Measurements from ENCODE around the gene DLK2. TPM values are rescaled to one million over a fixed set of nuclear protein-coding genes. Genes with fewer than 3 reads are reported as not detected.

Gene DLK2
- total RNA-seq, 1 experiment from 2014 or later: 0.75 TPM

DNA sequence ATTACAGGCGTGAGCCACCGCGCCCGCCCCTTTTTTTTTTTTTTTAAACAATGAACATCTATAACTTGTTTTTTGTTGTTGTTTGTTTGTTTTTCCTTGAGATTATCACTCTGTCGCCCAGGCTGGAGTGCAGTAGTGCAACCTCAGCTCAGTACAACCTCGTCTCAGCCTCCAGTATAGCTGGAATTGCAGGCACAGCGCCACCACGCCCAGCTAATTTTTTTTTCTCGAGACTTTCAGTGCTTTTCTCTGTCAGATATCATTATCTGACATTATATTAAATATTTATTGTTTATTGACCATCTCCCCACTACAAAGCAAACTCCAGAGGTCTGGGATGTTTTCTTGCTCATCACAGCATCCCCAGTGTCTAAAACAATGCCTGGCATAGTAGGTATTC lies 2.3 kb upstream of the DLK2 start:
- Histone ChIP-seq H3K27me3 (replicated peaks; ENCODE audit: control insufficient read depth, insufficient read depth, low read length) (no peaks in the 10 kb centered on the region), H3K9me3 (no peaks in the 10 kb centered on the region), H3K4me3 (ENCODE audit: low read depth, low read length) (no peak overlapping the region), H3K4me1 (peaks cover 7% of the 10 kb centered on the region; the same call in 1 of the 2 replicates), H3K36me3 (ENCODE audit: control insufficient read depth, insufficient read depth, low read length) (no peaks in the 10 kb centered on the region)
- intact Hi-C loops (cut with micrococcal nuclease; ENCODE audit: unreplicated experiment): no loop called here
- Mint-ChIP-seq H3K4me3 (ENCODE audit: unreplicated experiment) (peak overlapping the region; percentile 56), H3K27ac (ENCODE audit: unreplicated experiment) (no peak overlapping the region), H3K9me3 (ENCODE audit: unreplicated experiment) (no peaks in the 10 kb centered on the region), H3K4me1 (ENCODE audit: low read depth, unreplicated experiment) (no peaks in the 10 kb centered on the region), H3K27me3 (ENCODE audit: insufficient read depth, unreplicated experiment) (peaks cover 6% of the 10 kb centered on the region), H3K36me3 (ENCODE audit: insufficient read depth, unreplicated experiment) (peaks cover 14% of the 10 kb centered on the region)
- ChIA-PET CTCF (interaction anchor here (0.6 to 5.5 kb wide), 10 partner anchors 14 to 887 kb away, joined by 3 to 19 read pairs (median 3); partner anchors contain the start of gene ABCC10), POLR2A (interaction anchor here (0.5 to 1.0 kb wide), 3 partner anchors 18 to 58 kb away, joined by 3 to 4 read pairs (median 3); no protein-coding TSS in a partner anchor)
- DNase-seq: no peak
- TF ChIP-seq, protein P1, sequence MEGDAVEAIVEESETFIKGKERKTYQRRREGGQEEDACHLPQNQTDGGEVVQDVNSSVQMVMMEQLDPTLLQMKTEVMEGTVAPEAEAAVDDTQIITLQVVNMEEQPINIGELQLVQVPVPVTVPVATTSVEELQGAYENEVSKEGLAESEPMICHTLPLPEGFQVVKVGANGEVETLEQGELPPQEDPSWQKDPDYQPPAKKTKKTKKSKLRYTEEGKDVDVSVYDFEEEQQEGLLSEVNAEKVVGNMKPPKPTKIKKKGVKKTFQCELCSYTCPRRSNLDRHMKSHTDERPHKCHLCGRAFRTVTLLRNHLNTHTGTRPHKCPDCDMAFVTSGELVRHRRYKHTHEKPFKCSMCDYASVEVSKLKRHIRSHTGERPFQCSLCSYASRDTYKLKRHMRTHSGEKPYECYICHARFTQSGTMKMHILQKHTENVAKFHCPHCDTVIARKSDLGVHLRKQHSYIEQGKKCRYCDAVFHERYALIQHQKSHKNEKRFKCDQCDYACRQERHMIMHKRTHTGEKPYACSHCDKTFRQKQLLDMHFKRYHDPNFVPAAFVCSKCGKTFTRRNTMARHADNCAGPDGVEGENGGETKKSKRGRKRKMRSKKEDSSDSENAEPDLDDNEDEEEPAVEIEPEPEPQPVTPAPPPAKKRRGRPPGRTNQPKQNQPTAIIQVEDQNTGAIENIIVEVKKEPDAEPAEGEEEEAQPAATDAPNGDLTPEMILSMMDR (IDR thresholded peaks at IDR 0.05; ENCODE audit: insufficient read depth in 1 of 2, low read depth in 1 of 2, low read length in 1 of 2, severe bottlenecking in 1 of 2, unreplicated experiment in 1 of 2): peak in 1 of 2 experiments; percentile 33
- BruUV-seq (replicated peaks): no TSS peak

DNA sequence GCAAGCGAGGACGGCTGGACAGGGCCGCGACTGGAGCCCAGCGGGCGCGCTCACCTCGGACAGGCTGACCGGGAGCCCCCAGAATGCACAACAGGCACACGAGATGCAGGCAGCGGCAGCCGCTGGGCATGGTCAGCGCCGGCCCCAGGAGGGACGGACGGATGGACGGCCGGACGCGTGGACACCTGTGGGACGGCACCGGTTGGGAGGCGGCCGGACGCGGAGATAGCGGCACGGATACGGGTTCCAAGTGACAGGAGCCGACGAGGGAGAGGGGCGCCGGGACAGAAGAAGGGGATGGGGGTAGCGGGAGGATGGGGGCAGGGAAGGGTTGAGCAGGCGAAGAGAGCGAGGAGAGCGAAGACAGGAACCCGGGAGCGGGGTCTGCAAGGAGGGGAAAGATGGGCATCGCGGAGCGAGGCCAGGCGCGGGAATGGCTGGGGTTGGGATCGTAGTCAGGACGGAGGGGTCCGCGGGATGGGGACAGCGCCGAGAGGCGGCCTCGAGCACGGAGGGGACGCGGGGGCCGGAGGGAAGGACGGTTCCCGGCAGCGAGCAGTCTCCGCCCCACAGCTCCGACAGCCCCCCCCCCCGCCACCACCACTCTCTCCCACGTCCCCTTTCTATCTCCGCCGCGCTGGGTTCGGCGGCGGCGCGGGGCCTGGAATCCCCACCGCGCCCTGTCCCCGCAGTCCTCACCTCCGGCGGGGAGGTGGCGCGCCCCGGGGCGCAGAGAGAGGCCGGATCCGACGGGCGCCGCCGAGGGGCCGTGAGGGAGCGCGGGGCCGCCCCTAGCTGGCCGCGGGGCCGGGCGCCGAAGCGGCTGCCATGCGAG lies 435 bp downstream of the DLK2 start:
- no peaks in the 10 kb centered on the region for H3K27me3 ChIP-seq (replicated peaks; ENCODE audit: control insufficient read depth, insufficient read depth, low read length)
- H3K4me3 ChIP-seq (ENCODE audit: low read depth, low read length): peak overlapping the region; percentile 62
- H3K9me3 ChIP-seq: no peaks in the 10 kb centered on the region
- H3K36me3 ChIP-seq (ENCODE audit: control insufficient read depth, insufficient read depth, low read length): no peaks in the 10 kb centered on the region
- TF ChIP-seq, protein P1 (IDR thresholded peaks at IDR 0.05; ENCODE audit: insufficient read depth in 1 of 2, low read depth in 1 of 2, low read length in 1 of 2, severe bottlenecking in 1 of 2, unreplicated experiment in 1 of 2): no peak
- Mint-ChIP-seq H3K27ac (ENCODE audit: unreplicated experiment) (no peak overlapping the region), H3K36me3 (ENCODE audit: insufficient read depth, unreplicated experiment) (peaks cover 14% of the 10 kb centered on the region), H3K4me1 (ENCODE audit: low read depth, unreplicated experiment) (no peaks in the 10 kb centered on the region), H3K4me3 (ENCODE audit: unreplicated experiment) (peak overlapping the region; percentile 78), H3K27me3 (ENCODE audit: insufficient read depth, unreplicated experiment) (no peaks in the 10 kb centered on the region), H3K9me3 (ENCODE audit: unreplicated experiment) (no peaks in the 10 kb centered on the region)
- BruUV-seq (replicated peaks): no TSS peak
- intact Hi-C loops (cut with micrococcal nuclease; ENCODE audit: unreplicated experiment): loop anchor here (1.0 to 2.0 kb wide), 3 partner anchors 41 to 68 kb away; no protein-coding TSS in a partner anchor
- POLR2A ChIA-PET: interaction anchor here (0.5 kb wide), 1 partner anchor 22 kb away, joined by 4 read pairs; the partner anchor contains the start of gene TJAP1
- CTCF ChIA-PET: interaction anchor here (0.6 to 5.5 kb wide), 7 partner anchors 42 to 193 kb away, joined by 3 to 19 read pairs (median 4); no protein-coding TSS in a partner anchor
- peaks cover 7% of the 10 kb centered on the region; the same call in 1 of the 2 replicates for H3K4me1 ChIP-seq
- peak; percentile 78 to 89 for DNase-seq

DNA sequence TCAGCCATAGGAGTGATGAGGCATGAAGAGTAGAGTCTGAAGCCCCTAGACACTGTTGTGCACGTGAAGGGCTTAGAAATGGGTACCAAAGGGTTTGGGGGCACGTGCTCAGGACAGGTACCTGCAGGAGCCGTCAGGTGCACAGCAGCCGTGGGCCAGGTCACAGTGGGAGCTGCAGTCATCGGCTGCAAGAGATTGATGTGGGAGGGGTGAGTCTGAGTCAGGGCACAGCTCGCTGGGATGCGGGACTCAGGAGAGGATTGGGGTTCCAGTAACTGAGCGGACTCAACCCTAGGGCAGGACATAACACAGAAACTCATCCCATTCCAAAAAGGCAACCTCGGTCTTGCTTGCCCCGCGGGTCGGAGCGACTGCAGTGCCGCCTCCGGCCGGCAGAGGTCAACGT lies 1.1 kb downstream of the DLK2 start:
- Histone ChIP-seq H3K4me1 (peaks cover 7% of the 10 kb centered on the region; the same call in 1 of the 2 replicates), H3K9me3 (no peaks in the 10 kb centered on the region), H3K4me3 (ENCODE audit: low read depth, low read length) (peak overlapping the region; percentile 62), H3K27me3 (replicated peaks; ENCODE audit: control insufficient read depth, insufficient read depth, low read length) (no peaks in the 10 kb centered on the region), H3K36me3 (ENCODE audit: control insufficient read depth, insufficient read depth, low read length) (no peaks in the 10 kb centered on the region)
- Mint-ChIP-seq H3K36me3 (ENCODE audit: insufficient read depth, unreplicated experiment) (peaks cover 14% of the 10 kb centered on the region), H3K27ac (ENCODE audit: unreplicated experiment) (no peak overlapping the region), H3K9me3 (ENCODE audit: unreplicated experiment) (no peaks in the 10 kb centered on the region), H3K4me1 (ENCODE audit: low read depth, unreplicated experiment) (no peaks in the 10 kb centered on the region), H3K27me3 (ENCODE audit: insufficient read depth, unreplicated experiment) (no peaks in the 10 kb centered on the region), H3K4me3 (ENCODE audit: unreplicated experiment) (peak overlapping the region; percentile 78)
- TF ChIP-seq, protein P1 (IDR thresholded peaks at IDR 0.05; ENCODE audit: insufficient read depth in 1 of 2, low read depth in 1 of 2, low read length in 1 of 2, severe bottlenecking in 1 of 2, unreplicated experiment in 1 of 2): peak; percentile 89 to 95
- DNase-seq: no peak
- intact Hi-C loops (cut with micrococcal nuclease; ENCODE audit: unreplicated experiment): loop anchor here (1.0 to 2.0 kb wide), 3 partner anchors 42 to 67 kb away; no protein-coding TSS in a partner anchor
- CTCF ChIA-PET: interaction anchor here (1.0 to 5.5 kb wide), 2 partner anchors 42 to 58 kb away, joined by 4 to 19 read pairs; no protein-coding TSS in a partner anchor
- no TSS peak for BruUV-seq (replicated peaks)
- POLR2A ChIA-PET: no interaction called here
